ENCODE data around the gene BTBD9. TPM values are rescaled to one million over a fixed set of nuclear protein-coding genes. Genes with fewer than 3 reads are reported as not detected.

The BTBD9 gene
- total RNA-seq, 1 donor from 2014 or later = 17.2 TPM

DNA sequence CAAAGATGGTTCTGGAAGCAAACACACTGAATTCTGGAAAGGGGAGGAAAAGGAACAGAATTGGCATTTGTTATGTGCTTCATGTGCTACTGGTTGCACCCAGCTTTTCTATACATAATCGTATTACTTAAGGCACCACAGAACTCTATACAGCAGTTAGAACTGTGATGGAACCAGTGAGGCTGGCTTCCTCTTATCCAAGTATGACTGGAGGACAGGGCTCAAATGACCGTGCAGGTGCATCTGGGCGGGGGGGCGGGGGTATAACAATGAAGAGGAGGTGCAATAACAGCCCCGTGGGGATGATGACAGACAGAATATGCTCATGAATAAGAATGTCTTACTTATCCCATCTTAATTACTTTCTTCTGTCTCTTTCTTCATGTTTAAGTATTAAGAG is 144.2 kb downstream of the BTBD9 start:
- Histone ChIP-seq H3K27me3 (ENCODE audit: control insufficient read depth in 3 of 3, insufficient read depth in 3 of 3, low read length in 3 of 3) (no peaks in the 10 kb centered on the region), H3K9me3 (ENCODE audit: control insufficient read depth in 3 of 3, low read length in 3 of 3) (no peaks in the 10 kb centered on the region), H3K27ac (ENCODE audit: low read depth, low read length) (no peak overlapping the region), H3K9ac (ENCODE audit: low read depth in 1 of 3, low read length in 3 of 3) (no peak overlapping the region), H3K36me3 (ENCODE audit: control insufficient read depth in 3 of 3, insufficient read depth in 3 of 3, low read length in 3 of 3) (no peaks in the 10 kb centered on the region), H3K4me3 (ENCODE audit: low read length in 3 of 3) (no peak overlapping the region), H3K4me1 (ENCODE audit: control insufficient read depth in 3 of 3, insufficient read depth in 3 of 3, low read length in 3 of 3) (peaks cover 0 to 2% (median 0%) of the 10 kb centered on the region in 3 donors)

DNA sequence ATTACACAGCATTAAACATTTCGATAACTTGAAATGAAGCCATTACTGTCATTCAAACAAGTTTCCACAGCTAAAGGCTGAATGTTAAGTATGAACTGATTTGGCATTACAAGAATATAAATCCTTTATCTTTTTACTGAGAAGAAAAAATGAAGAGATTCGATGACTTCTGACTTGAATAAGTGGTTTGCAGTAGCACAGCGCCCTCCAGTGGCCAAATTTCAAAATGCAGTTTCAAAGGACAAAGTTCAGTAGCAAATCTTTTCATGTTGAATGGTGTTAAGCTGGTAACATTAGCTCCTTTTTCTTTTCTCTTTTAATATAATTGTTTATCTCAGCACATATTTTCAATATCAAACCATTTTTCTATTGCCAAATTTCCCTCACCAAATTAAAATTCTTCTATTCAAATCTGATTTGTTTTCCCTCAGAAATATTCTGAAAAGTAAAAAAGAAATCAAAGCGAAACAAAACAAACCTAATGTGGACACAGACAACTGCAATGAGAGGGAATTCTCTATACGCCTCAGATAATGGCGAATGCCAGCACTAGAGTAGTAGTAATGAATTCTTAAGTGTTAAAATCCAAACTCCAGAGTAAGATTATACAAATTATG is 145.7 kb downstream of the BTBD9 start:
- no peaks in the 10 kb centered on the region for H3K9me3 ChIP-seq (ENCODE audit: control insufficient read depth in 3 of 3, low read length in 3 of 3)
- peaks cover 0 to 2% (median 0%) of the 10 kb centered on the region in 3 donors for H3K4me1 ChIP-seq (ENCODE audit: control insufficient read depth in 3 of 3, insufficient read depth in 3 of 3, low read length in 3 of 3)

GRCh38 chr6:38492031-38492430 is 147.7 kb downstream of the BTBD9 start:
- Histone ChIP-seq H3K27me3 (ENCODE audit: control insufficient read depth in 3 of 3, insufficient read depth in 3 of 3, low read length in 3 of 3) (no peaks in the 10 kb centered on the region), H3K9me3 (ENCODE audit: control insufficient read depth in 3 of 3, low read length in 3 of 3) (no peaks in the 10 kb centered on the region), H3K4me3 (ENCODE audit: low read length in 3 of 3) (no peak overlapping the region), H3K9ac (ENCODE audit: low read depth in 1 of 3, low read length in 3 of 3) (no peak overlapping the region), H3K27ac (ENCODE audit: low read depth, low read length) (no peak overlapping the region), H3K4me1 (ENCODE audit: control insufficient read depth in 3 of 3, insufficient read depth in 3 of 3, low read length in 3 of 3) (peaks cover 0 to 2% (median 0%) of the 10 kb centered on the region in 3 donors), H3K36me3 (ENCODE audit: control insufficient read depth in 3 of 3, insufficient read depth in 3 of 3, low read length in 3 of 3) (no peaks in the 10 kb centered on the region)

More for the DNA sequence above, 145.7 kb downstream of the BTBD9 start:
- Histone ChIP-seq H3K36me3 (ENCODE audit: control insufficient read depth in 3 of 3, insufficient read depth in 3 of 3, low read length in 3 of 3) (no peaks in the 10 kb centered on the region), H3K27ac (ENCODE audit: low read depth, low read length) (no peak overlapping the region), H3K9ac (ENCODE audit: low read depth in 1 of 3, low read length in 3 of 3) (no peak overlapping the region), H3K27me3 (ENCODE audit: control insufficient read depth in 3 of 3, insufficient read depth in 3 of 3, low read length in 3 of 3) (no peaks in the 10 kb centered on the region), H3K4me3 (ENCODE audit: low read length in 3 of 3) (no peak overlapping the region)

DNA sequence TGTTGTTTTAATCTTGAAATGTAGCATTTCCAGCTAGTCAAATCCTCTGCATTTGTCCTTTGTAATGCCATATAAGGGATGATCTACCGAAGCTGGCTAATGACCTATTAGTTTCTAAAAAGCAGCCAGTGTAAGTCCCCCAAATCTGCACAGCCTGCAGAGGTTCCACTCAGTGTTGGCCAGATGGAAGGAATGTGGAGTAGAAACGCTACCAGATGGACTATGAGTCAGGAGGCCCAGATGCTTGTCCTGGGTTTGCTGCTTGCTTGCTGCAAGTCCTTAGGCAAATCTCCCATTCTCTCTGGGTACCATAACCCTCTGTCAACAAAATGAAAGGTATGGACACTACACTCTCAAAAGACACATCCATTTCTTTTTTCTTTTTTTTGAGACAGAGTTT is 149.8 kb downstream of the BTBD9 start:
- no peaks in the 10 kb centered on the region for H3K9me3 ChIP-seq (ENCODE audit: control insufficient read depth in 3 of 3, low read length in 3 of 3)
- H3K4me1 ChIP-seq (ENCODE audit: control insufficient read depth in 3 of 3, insufficient read depth in 3 of 3, low read length in 3 of 3) = peaks cover 0 to 2% (median 0%) of the 10 kb centered on the region in 3 donors

GRCh38 chr6:38487423-38487822 is 152.3 kb downstream of the BTBD9 start:
- no peaks in the 10 kb centered on the region for H3K9me3 ChIP-seq (ENCODE audit: control insufficient read depth in 3 of 3, low read length in 3 of 3)
- H3K9ac ChIP-seq (ENCODE audit: low read depth in 1 of 3, low read length in 3 of 3) = no peak overlapping the region
- no peak overlapping the region for H3K27ac ChIP-seq (ENCODE audit: low read depth, low read length)
- no peak overlapping the region for H3K4me3 ChIP-seq (ENCODE audit: low read length in 3 of 3)
- H3K27me3 ChIP-seq (ENCODE audit: control insufficient read depth in 3 of 3, insufficient read depth in 3 of 3, low read length in 3 of 3) = no peaks in the 10 kb centered on the region
- peaks cover 5 to 9% (median 8%) of the 10 kb centered on the region in 3 donors for H3K4me1 ChIP-seq (ENCODE audit: control insufficient read depth in 3 of 3, insufficient read depth in 3 of 3, low read length in 3 of 3)
- no peaks in the 10 kb centered on the region for H3K36me3 ChIP-seq (ENCODE audit: control insufficient read depth in 3 of 3, insufficient read depth in 3 of 3, low read length in 3 of 3)

More for the DNA sequence above, 149.8 kb downstream of the BTBD9 start:
- H3K4me3 ChIP-seq (ENCODE audit: low read length in 3 of 3) = no peak overlapping the region
- no peaks in the 10 kb centered on the region for H3K36me3 ChIP-seq (ENCODE audit: control insufficient read depth in 3 of 3, insufficient read depth in 3 of 3, low read length in 3 of 3)
- no peak overlapping the region for H3K9ac ChIP-seq (ENCODE audit: low read depth in 1 of 3, low read length in 3 of 3)
- H3K27me3 ChIP-seq (ENCODE audit: control insufficient read depth in 3 of 3, insufficient read depth in 3 of 3, low read length in 3 of 3) = no peaks in the 10 kb centered on the region
- H3K27ac ChIP-seq (ENCODE audit: low read depth, low read length) = no peak overlapping the region

DNA sequence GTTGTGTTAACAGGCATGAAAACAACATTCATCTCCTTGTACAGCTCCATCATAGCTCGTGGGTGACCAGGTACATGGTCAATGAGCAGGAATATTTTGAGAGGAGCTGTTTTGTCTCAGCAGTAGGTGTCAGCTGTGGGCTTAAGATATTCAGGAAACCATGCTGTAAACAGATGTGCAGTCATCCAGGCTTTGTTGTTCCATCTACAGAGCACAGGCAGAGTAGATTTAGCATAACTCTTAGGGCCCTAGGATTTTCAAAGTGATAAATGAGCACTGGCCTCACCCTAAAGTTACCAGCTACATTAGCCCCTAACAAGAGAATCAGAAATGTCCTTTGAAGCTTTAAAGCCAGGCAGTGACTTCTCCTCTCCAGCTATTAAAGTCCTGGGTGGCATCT is 154.2 kb downstream of the BTBD9 start:
- no peak overlapping the region for H3K9ac ChIP-seq (ENCODE audit: low read depth in 1 of 3, low read length in 3 of 3)
- H3K9me3 ChIP-seq (ENCODE audit: control insufficient read depth in 3 of 3, low read length in 3 of 3) = no peaks in the 10 kb centered on the region
- peaks cover 8 to 12% (median 10%) of the 10 kb centered on the region in 3 donors for H3K4me1 ChIP-seq (ENCODE audit: control insufficient read depth in 3 of 3, insufficient read depth in 3 of 3, low read length in 3 of 3)
- H3K27ac ChIP-seq (ENCODE audit: low read depth, low read length) = no peak overlapping the region
- no peaks in the 10 kb centered on the region for H3K27me3 ChIP-seq (ENCODE audit: control insufficient read depth in 3 of 3, insufficient read depth in 3 of 3, low read length in 3 of 3)
- H3K36me3 ChIP-seq (ENCODE audit: control insufficient read depth in 3 of 3, insufficient read depth in 3 of 3, low read length in 3 of 3) = no peaks in the 10 kb centered on the region
- no peak overlapping the region for H3K4me3 ChIP-seq (ENCODE audit: low read length in 3 of 3)

DNA sequence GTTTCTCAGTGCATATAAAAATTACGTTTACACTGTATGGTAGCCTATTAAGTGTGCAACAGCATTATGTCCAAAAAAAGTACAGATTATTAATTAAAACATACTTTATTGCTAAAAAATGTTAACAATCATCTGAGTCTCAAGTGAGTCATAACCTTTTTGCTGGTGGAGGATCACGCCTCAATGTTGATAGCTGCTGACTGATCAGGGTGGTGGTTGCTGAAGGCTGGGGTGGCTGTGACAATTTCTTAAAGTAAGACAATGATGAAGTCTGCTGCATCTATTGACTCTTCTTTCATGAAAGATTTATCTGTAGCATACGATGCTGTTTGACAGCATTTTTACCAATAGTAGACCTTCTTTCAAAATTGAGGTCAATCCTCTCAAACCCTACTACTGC is 155.1 kb downstream of the BTBD9 start:
- peaks cover 8 to 12% (median 10%) of the 10 kb centered on the region in 3 donors for H3K4me1 ChIP-seq (ENCODE audit: control insufficient read depth in 3 of 3, insufficient read depth in 3 of 3, low read length in 3 of 3)
- no peak overlapping the region for H3K27ac ChIP-seq (ENCODE audit: low read depth, low read length)
- no peak overlapping the region for H3K4me3 ChIP-seq (ENCODE audit: low read length in 3 of 3)

GRCh38 chr6:38483526-38483925 is 156.2 kb downstream of the BTBD9 start:
- H3K27ac ChIP-seq (ENCODE audit: low read depth, low read length) = no peak overlapping the region
- H3K4me1 ChIP-seq (ENCODE audit: control insufficient read depth in 3 of 3, insufficient read depth in 3 of 3, low read length in 3 of 3) = peaks cover 8 to 12% (median 10%) of the 10 kb centered on the region in 3 donors
- H3K4me3 ChIP-seq (ENCODE audit: low read length in 3 of 3) = no peak overlapping the region
- H3K27me3 ChIP-seq (ENCODE audit: control insufficient read depth in 3 of 3, insufficient read depth in 3 of 3, low read length in 3 of 3) = no peaks in the 10 kb centered on the region
- H3K9me3 ChIP-seq (ENCODE audit: control insufficient read depth in 3 of 3, low read length in 3 of 3) = no peaks in the 10 kb centered on the region
- no peak overlapping the region for H3K9ac ChIP-seq (ENCODE audit: low read depth in 1 of 3, low read length in 3 of 3)
- H3K36me3 ChIP-seq (ENCODE audit: control insufficient read depth in 3 of 3, insufficient read depth in 3 of 3, low read length in 3 of 3) = no peaks in the 10 kb centered on the region

More for the DNA sequence above, 155.1 kb downstream of the BTBD9 start:
- H3K9ac ChIP-seq (ENCODE audit: low read depth in 1 of 3, low read length in 3 of 3) = no peak overlapping the region
- no peaks in the 10 kb centered on the region for H3K27me3 ChIP-seq (ENCODE audit: control insufficient read depth in 3 of 3, insufficient read depth in 3 of 3, low read length in 3 of 3)
- no peaks in the 10 kb centered on the region for H3K9me3 ChIP-seq (ENCODE audit: control insufficient read depth in 3 of 3, low read length in 3 of 3)
- H3K36me3 ChIP-seq (ENCODE audit: control insufficient read depth in 3 of 3, insufficient read depth in 3 of 3, low read length in 3 of 3) = no peaks in the 10 kb centered on the region

- peaks cover 8 to 12% (median 10%) of the 10 kb centered on the region in 3 donors for H3K4me1 ChIP-seq (ENCODE audit: control insufficient read depth in 3 of 3, insufficient read depth in 3 of 3, low read length in 3 of 3)
- no peaks in the 10 kb centered on the region for H3K36me3 ChIP-seq (ENCODE audit: control insufficient read depth in 3 of 3, insufficient read depth in 3 of 3, low read length in 3 of 3)
- no peaks in the 10 kb centered on the region for H3K9me3 ChIP-seq (ENCODE audit: control insufficient read depth in 3 of 3, low read length in 3 of 3)
- no peak overlapping the region for H3K9ac ChIP-seq (ENCODE audit: low read depth in 1 of 3, low read length in 3 of 3)
- H3K4me3 ChIP-seq (ENCODE audit: low read length in 3 of 3) = no peak overlapping the region
- no peaks in the 10 kb centered on the region for H3K27me3 ChIP-seq (ENCODE audit: control insufficient read depth in 3 of 3, insufficient read depth in 3 of 3, low read length in 3 of 3)
- no peak overlapping the region for H3K27ac ChIP-seq (ENCODE audit: low read depth, low read length)
Measured at GRCh38 chr6:38482466-38482865, 157.3 kb downstream of the BTBD9 start.

DNA sequence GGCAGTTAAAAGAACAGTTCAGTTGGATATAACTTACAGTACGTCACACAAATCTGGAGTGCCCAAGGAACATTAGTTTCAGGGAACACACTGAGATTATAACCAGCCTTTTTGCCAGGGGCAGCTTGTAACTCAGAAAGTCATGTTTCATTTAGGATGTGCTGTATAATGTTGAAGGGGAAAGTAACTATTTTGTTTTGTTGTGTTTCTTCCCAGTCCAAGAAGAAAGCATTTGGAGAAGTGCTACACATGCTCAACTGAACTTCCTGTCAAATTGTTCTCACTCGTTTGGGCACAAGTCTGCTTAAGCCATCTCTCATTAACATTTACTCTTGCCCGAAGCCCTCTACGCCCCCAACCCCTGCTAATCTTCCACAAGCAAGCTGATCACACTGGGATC is 157.9 kb downstream of the BTBD9 start:
- Histone ChIP-seq H3K9me3 (ENCODE audit: control insufficient read depth in 3 of 3, low read length in 3 of 3) (no peaks in the 10 kb centered on the region), H3K36me3 (ENCODE audit: control insufficient read depth in 3 of 3, insufficient read depth in 3 of 3, low read length in 3 of 3) (no peaks in the 10 kb centered on the region)

More for the DNA sequence above, 157.9 kb downstream of the BTBD9 start:
- Histone ChIP-seq H3K9ac (ENCODE audit: low read depth in 1 of 3, low read length in 3 of 3) (no peak overlapping the region), H3K27me3 (ENCODE audit: control insufficient read depth in 3 of 3, insufficient read depth in 3 of 3, low read length in 3 of 3) (no peaks in the 10 kb centered on the region), H3K27ac (ENCODE audit: low read depth, low read length) (no peak overlapping the region), H3K4me3 (ENCODE audit: low read length in 3 of 3) (no peak overlapping the region), H3K4me1 (ENCODE audit: control insufficient read depth in 3 of 3, insufficient read depth in 3 of 3, low read length in 3 of 3) (peaks cover 8 to 12% (median 10%) of the 10 kb centered on the region in 3 donors)

Measured in skeletal muscle tissue (tissue), 4 donors.